GM10266 (cell line): Measurements from ENCODE around the gene PIEZO1.
"Not testable (repeated sequence)": the region's sequence is repeated elsewhere in the genome, so short reads cannot be mapped to it uniquely, and the experiment has no call there.

Experiments
- DNase-seq: peaks from one replicate; pipeline ENCODE4 v3.0.0; 2012; ENCODE audit errors: extremely low spot score
- TF ChIP-seq, protein P1 (sequence below): IDR thresholded peaks from 2 replicates; pipeline ENCODE4 v1.5.1; 2012; ENCODE audit warnings: mild to moderate bottlenecking, low read depth; ENCODE audit not compliant: control insufficient read depth, insufficient read depth; ENCODE audit errors: missing control alignments

The PIEZO1 gene

GRCh38 chr16:88792078-88792550, 7.1 kb upstream of the PIEZO1 start:
- DNase-seq, result no peak
- TF ChIP-seq, protein P1, sequence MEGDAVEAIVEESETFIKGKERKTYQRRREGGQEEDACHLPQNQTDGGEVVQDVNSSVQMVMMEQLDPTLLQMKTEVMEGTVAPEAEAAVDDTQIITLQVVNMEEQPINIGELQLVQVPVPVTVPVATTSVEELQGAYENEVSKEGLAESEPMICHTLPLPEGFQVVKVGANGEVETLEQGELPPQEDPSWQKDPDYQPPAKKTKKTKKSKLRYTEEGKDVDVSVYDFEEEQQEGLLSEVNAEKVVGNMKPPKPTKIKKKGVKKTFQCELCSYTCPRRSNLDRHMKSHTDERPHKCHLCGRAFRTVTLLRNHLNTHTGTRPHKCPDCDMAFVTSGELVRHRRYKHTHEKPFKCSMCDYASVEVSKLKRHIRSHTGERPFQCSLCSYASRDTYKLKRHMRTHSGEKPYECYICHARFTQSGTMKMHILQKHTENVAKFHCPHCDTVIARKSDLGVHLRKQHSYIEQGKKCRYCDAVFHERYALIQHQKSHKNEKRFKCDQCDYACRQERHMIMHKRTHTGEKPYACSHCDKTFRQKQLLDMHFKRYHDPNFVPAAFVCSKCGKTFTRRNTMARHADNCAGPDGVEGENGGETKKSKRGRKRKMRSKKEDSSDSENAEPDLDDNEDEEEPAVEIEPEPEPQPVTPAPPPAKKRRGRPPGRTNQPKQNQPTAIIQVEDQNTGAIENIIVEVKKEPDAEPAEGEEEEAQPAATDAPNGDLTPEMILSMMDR, result no peak

GRCh38 chr16:88790312-88791211, 5.5 kb upstream of the PIEZO1 start:
- no peak for DNase-seq
- TF ChIP-seq, protein P1, result no peak

GRCh38 chr16:88789594-88789993, 4.6 kb upstream of the PIEZO1 start:
- no peak for DNase-seq
- TF ChIP-seq, protein P1, result no peak

DNA sequence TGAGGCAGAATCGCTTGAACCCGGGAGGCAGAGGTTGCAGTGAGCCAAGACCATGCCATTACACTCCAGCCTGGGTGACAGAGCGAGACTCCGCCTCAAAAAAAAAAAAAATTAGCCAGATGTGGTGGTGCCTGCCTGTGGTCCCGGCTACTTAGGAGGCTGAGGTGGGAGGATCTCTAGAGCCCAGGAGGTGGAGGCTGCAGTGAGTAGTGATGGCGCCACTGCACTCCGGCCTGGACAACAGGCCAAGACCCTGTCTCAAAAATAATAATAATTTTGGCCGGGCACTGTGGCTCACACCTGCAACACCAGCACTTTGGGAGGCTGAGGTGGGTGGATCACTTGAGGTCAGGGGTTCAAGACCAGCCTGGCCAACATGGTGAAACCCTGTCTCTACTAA, 3.7 kb upstream of the PIEZO1 start:
- DNase-seq, result not testable (repeated sequence)

GRCh38 chr16:88787579-88788314, 2.7 kb upstream of the PIEZO1 start:
- TF ChIP-seq, protein P1, result no peak
- DNase-seq, result no peak

GRCh38 chr16:88784856-88785105, 239 bp downstream of the PIEZO1 start:
- TF ChIP-seq, protein P1, result no peak
- no peak for DNase-seq

GRCh38 chr16:88784074-88784855, 755 bp downstream of the PIEZO1 start:
- TF ChIP-seq, protein P1, result peak; percentile 50

More at GRCh38 chr16:88784074-88784855, 755 bp downstream of the PIEZO1 start:
- DNase-seq, result peak; percentile 70
